Transverse colon (tissue), 4 donors: ENCODE results near the gene RPRD1A. TPM values are rescaled to one million over a fixed set of nuclear protein-coding genes. Genes with fewer than 3 reads are reported as not detected.

ENCODE experiments used
- DNase-seq: peaks from one replicate; pipeline ENCODE4 v3.0.0-alpha.2; 2019
- H3K27ac ChIP-seq, 4 donors: fragments of 200-600 bp; sonication (generic); 2 replicates each; pipeline ENCODE4 v1.5.1; 2016 to 2018; ENCODE audit warnings: inconsistent platforms in 4 of 4
- H3K27me3 ChIP-seq: fragments of 200-600 bp; sonication (generic); 2 replicates; pipeline ENCODE4 v1.5.1; 2017; ENCODE audit warnings: inconsistent platforms
- H3K36me3 ChIP-seq, 4 donors: fragments of 200-600 bp; sonication (generic); 2 replicates each; pipeline ENCODE4 v1.5.1; 2017 to 2019; ENCODE audit warnings: inconsistent platforms in 4 of 4
- H3K4me1 ChIP-seq, 4 donors: fragments of 200-600 bp; sonication (generic); 2 replicates each; pipeline ENCODE4 v1.5.1; 2017 to 2020; ENCODE audit warnings: inconsistent platforms in 4 of 4
- H3K4me3 ChIP-seq, 4 donors: fragments of 200-600 bp; sonication (generic); 1 replicate in 1 of 4; 2 replicates in 3 of 4; pipeline versions ENCODE4 v1.5.1 to v1.6.1; 2017 to 2019; ENCODE audit warnings: inconsistent platforms in 4 of 4
- H3K9me3 ChIP-seq, 2 donors: fragments of 200-600 bp; sonication (generic); 2 replicates each; pipeline ENCODE4 v1.5.1; 2017 to 2019; ENCODE audit warnings: inconsistent platforms in 2 of 2
- EP300 ChIP-seq: sonication (generic); formaldehyde crosslinking; IDR thresholded peaks from one replicate; pipeline ENCODE4 v1.6.1; 2017; ENCODE audit warnings: antibody characterized with exemption, low read depth
- POLR2A ChIP-seq: fragments of 450-650 bp; IDR thresholded peaks from one replicate; pipeline ENCODE4 v1.6.1; 2016; ENCODE audit warnings: antibody characterized with exemption, mild to moderate bottlenecking, moderate library complexity
- POLR2AphosphoS5 ChIP-seq, 3 donors: sonication (generic); formaldehyde crosslinking; IDR thresholded peaks; one replicate each; pipeline ENCODE4 v1.6.1; 2016; ENCODE audit warnings: antibody characterized with exemption in 3 of 3
- WGBS, 2 donors: methylation state at CpG; one replicate each; pipeline ENCODE4 v1.1.5; 2018; ENCODE audit warnings: low coverage in 1 of 2; 5-methylcytosine and 5-hydroxymethylcytosine counted together
- in situ Hi-C, 4 donors: fragments of 200-750 bp; cut with MboI; loops; one replicate each; pipeline versions ENCODE4 v1.15.0 to v1.15.1; 2017; ENCODE audit warnings: low sequenced_read_pairs in 3 of 4, low pct_ligation_motif_present in 1 of 4, low pct_unique_long_range_greater_than_20kb in 1 of 4
- intact Hi-C: fragments of 100-400 bp; cut with DNase I; formaldehyde crosslinking; loops from one replicate; pipeline ENCODE4 v1.15.1; 2023; ENCODE audit warnings: low total_unique reads
- total RNA-seq, 4 donors: library from RNA; depleted of rRNA; stranded (reverse); fragments of >200 nt; gene quantifications; one replicate each; pipeline ENCODE4 v1.1.0, GENCODE V29; 2016
- TF ChIP-seq, protein P1 (sequence below), 5 experiments: fragments of 200-600 bp in 3 of 5; fragments of 450-650 bp in 2 of 5; sonication (generic) in 3 of 5; IDR thresholded peaks; 1 replicate in 2 of 5; 2 replicates in 3 of 5; pipeline ENCODE4 v1.5.1; 2016 to 2017; ENCODE audit warnings: antibody characterized with exemption in 5 of 5, inconsistent platforms in 3 of 5, mild to moderate bottlenecking in 2 of 5, moderate library complexity in 1 of 5

The RPRD1A gene
- total RNA-seq, 4 donors from 2014 or later: 34.4 to 59.9 (median 44.3) TPM

DNA sequence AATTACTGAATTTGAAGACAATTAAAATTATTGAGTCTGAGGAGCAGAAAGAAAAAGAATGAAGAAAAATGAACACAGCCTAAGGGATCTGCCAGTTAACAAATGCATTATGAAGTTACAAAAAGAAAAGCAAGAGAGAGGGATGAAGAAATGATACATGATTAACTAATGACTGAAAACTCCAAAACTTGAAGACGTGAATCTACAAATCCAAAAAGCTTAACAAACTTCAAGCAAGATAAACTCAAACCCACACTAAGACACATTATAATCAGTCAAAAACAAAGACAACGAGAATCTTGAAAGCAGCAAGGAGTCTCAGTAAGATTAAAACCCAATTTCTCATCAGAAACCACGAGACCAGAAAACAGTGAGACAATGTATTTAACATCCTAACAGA, 15.6 kb downstream of the RPRD1A start:
- no peaks in the 10 kb centered on the region for H3K4me1 ChIP-seq
- H3K9me3 ChIP-seq: peaks cover 0 to 6% of the 10 kb centered on the region in 2 donors
- no peaks in the 10 kb centered on the region for H3K27me3 ChIP-seq
- intact Hi-C loops: no loop called here
- no peak for TF ChIP-seq POLR2A
- TF ChIP-seq POLR2AphosphoS5 (IDR thresholded peaks at IDR 0.05): no peak
- no peak for TF ChIP-seq EP300
- TF ChIP-seq, protein P1, sequence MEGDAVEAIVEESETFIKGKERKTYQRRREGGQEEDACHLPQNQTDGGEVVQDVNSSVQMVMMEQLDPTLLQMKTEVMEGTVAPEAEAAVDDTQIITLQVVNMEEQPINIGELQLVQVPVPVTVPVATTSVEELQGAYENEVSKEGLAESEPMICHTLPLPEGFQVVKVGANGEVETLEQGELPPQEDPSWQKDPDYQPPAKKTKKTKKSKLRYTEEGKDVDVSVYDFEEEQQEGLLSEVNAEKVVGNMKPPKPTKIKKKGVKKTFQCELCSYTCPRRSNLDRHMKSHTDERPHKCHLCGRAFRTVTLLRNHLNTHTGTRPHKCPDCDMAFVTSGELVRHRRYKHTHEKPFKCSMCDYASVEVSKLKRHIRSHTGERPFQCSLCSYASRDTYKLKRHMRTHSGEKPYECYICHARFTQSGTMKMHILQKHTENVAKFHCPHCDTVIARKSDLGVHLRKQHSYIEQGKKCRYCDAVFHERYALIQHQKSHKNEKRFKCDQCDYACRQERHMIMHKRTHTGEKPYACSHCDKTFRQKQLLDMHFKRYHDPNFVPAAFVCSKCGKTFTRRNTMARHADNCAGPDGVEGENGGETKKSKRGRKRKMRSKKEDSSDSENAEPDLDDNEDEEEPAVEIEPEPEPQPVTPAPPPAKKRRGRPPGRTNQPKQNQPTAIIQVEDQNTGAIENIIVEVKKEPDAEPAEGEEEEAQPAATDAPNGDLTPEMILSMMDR (IDR thresholded peaks at IDR 0.05): no peak
- in situ Hi-C loops: no loop called here
- H3K27ac ChIP-seq: no peak overlapping the region
- DNase-seq: no peak
- H3K4me3 ChIP-seq: no peak overlapping the region
- H3K36me3 ChIP-seq: no peaks in the 10 kb centered on the region
- WGBS, 2 donors: 89 to 95% methylated on average over 3 of the region's 3 CpGs

- no peaks in the 10 kb centered on the region for H3K36me3 ChIP-seq
- TF ChIP-seq EP300 (no peak), POLR2A (no peak), POLR2AphosphoS5 (IDR thresholded peaks at IDR 0.05) (no peak)
- TF ChIP-seq, protein P1 (IDR thresholded peaks at IDR 0.05): no peak
- DNase-seq: no peak
- H3K9me3 ChIP-seq: peaks cover 0 to 6% of the 10 kb centered on the region in 2 donors
- H3K4me3 ChIP-seq: no peak overlapping the region
- H3K4me1 ChIP-seq: peaks cover 0 to 4% (median 0%) of the 10 kb centered on the region in 4 donors
- H3K27me3 ChIP-seq: no peaks in the 10 kb centered on the region
- in situ Hi-C loops: no loop called here
- H3K27ac ChIP-seq: no peak overlapping the region
- intact Hi-C loops: no loop called here
These were observed 16.9 kb downstream of the RPRD1A start for GRCh38 chr18:36050479-36050878.

DNA sequence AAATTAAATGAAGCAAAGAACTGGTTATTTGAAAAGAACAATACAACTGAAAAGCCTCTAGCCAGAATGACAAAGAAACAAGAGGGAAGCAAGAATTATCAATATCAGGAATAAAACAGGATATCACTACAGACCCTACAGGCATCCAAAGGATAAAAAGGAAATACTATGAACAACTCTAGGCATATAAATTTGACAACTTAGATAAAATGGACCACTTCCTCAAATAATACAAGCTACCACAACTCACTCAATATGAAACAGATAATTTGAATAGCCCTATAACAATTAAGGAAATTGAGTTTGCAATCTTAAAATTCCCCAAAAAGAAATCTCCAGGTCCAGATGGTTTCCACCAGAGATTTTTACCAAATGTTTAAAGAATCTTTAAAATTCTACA, 19.8 kb downstream of the RPRD1A start:
- DNase-seq: no peak
- peaks cover 0 to 4% (median 0%) of the 10 kb centered on the region in 4 donors for H3K4me1 ChIP-seq
- no peaks in the 10 kb centered on the region for H3K36me3 ChIP-seq
- no peak overlapping the region for H3K4me3 ChIP-seq
- in situ Hi-C loops (no loop called here), intact Hi-C loops (no loop called here)
- H3K27ac ChIP-seq: no peak overlapping the region
- TF ChIP-seq, protein P1 (IDR thresholded peaks at IDR 0.05): no peak
- TF ChIP-seq EP300: no peak
- no peaks in the 10 kb centered on the region for H3K27me3 ChIP-seq
- peaks cover 0 to 6% of the 10 kb centered on the region in 2 donors for H3K9me3 ChIP-seq

DNA sequence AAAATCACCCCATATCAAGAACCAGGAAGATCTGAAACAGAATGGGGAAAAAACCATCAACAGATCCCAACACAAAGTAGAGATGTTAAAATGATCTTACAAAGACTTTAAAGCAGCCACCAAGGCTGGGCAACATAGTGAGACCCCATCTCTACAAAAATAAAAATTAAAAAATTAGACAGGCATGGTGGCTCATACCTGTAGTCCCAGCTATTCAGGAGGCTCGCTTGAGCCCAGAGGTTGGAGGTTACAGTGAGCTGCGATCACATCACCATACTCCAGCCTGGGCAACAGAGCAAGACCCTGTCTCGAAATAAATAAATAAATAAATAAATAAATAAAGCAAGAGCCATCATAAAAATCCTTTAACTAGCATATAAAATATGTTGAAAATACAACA, 20.5 kb downstream of the RPRD1A start:
- no peak for DNase-seq
- H3K27me3 ChIP-seq: no peaks in the 10 kb centered on the region
- TF ChIP-seq, protein P1 (IDR thresholded peaks at IDR 0.05): no peak
- TF ChIP-seq POLR2A: no peak
- TF ChIP-seq POLR2AphosphoS5 (IDR thresholded peaks at IDR 0.05): no peak
- H3K27ac ChIP-seq: no peak overlapping the region
- 98 to 100% methylated on average over 3 of the region's 3 CpGs for WGBS, 2 donors
- in situ Hi-C loops: no loop called here
- H3K36me3 ChIP-seq: no peaks in the 10 kb centered on the region
- intact Hi-C loops: no loop called here
- no peak overlapping the region for H3K4me3 ChIP-seq
- peaks cover 0 to 5% (median 0%) of the 10 kb centered on the region in 4 donors for H3K4me1 ChIP-seq
- H3K9me3 ChIP-seq: peaks cover 0 to 6% of the 10 kb centered on the region in 2 donors
